GM12878 (cell line): Measurements from ENCODE around the gene TTF2. TPM values are rescaled to one million over a fixed set of nuclear protein-coding genes. Genes with fewer than 3 reads are reported as not detected.

Experiments used
- ATAC-seq: fragments of 200-7000 bp; cut with Tn5 transposase; 3 replicates; pipeline ENCODE4 v1.9.1; 2020; ENCODE audit warnings: mild to moderate bottlenecking, moderate library complexity
- BruUV-seq: library from RNA; stranded (reverse); fragments of 400-500 nt; replicated peaks from 2 replicates; lab custom pipeline; 2021; lab: Mats Ljungman, UMichigan
- CTCF ChIA-PET: fragments of 300-600 bp; sonication (Branson Sonifier 250); formaldehyde crosslinking; extraction: SDS; loops from one replicate; lab custom pipeline; 2021; ENCODE audit warnings: inconsistent platforms; lab: Yijun Ruan, JAX
- POLR2A ChIA-PET: fragments of 350-600 bp; formaldehyde crosslinking; extraction: SDS; loops from one replicate; lab custom pipeline; 2021; ENCODE audit warnings: inconsistent platforms; lab: Charles Lee
- RAD21 ChIA-PET: fragments of 300-600 bp; sonication (Branson Sonifier 250); formaldehyde crosslinking; loops from one replicate; lab custom pipeline; 2023; ENCODE audit warnings: antibody characterized with exemption; ENCODE audit not compliant: unreplicated experiment; lab: Charles Lee
- SMC1A ChIA-PET: fragments of 300-600 bp; sonication (Branson Sonifier 250); formaldehyde crosslinking; loops from one replicate; lab custom pipeline; 2023; ENCODE audit not compliant: unreplicated experiment, uncharacterized antibody; lab: Charles Lee
- DNase-seq: peaks from one replicate; pipeline ENCODE4 v3.0.0-alpha.2; 2011; ENCODE audit warnings: low read depth, low spot score
- FAIRE-seq: peaks from 3 replicates; lab custom pipeline; 2011; peaks lifted over from hg19 to GRCh38; lab: Jason Lieb, UNC
- H2AFZ ChIP-seq: 2 replicates; pipeline ENCODE4 v1.6.0; 2011; ENCODE audit warnings: low read depth, low read length, control low read depth; ENCODE audit not compliant: control insufficient read depth
- H3K27ac ChIP-seq: 2 replicates; pipeline ENCODE4 v1.5.1; 2011; ENCODE audit warnings: control low read depth; ENCODE audit not compliant: control insufficient read depth, insufficient read depth
- H3K27me3 ChIP-seq, 2 experiments: replicated peaks in 1 of 2; 2 replicates each; pipeline versions ENCODE4 v1.6.0 to v1.6.1; 2011; ENCODE audit warnings: low read length in 1 of 2; ENCODE audit not compliant: control insufficient read depth in 2 of 2, insufficient read depth in 2 of 2
- H3K36me3 ChIP-seq, 2 experiments: 2 replicates each; pipeline ENCODE4 v1.5.1; 2011; ENCODE audit warnings: low read length in 1 of 2; ENCODE audit not compliant: control insufficient read depth in 2 of 2, insufficient read depth in 2 of 2
- H3K4me1 ChIP-seq: 2 replicates; pipeline ENCODE4 v1.6.1; 2011; ENCODE audit warnings: mild to moderate bottlenecking, low read length, moderate library complexity, mixed read lengths; ENCODE audit not compliant: control insufficient read depth, insufficient read depth
- H3K4me2 ChIP-seq: 2 replicates; pipeline ENCODE4 v1.6.0; 2011; ENCODE audit warnings: control low read depth; ENCODE audit not compliant: control insufficient read depth, insufficient read depth
- H3K4me3 ChIP-seq: fragments of 200-600 bp; sonication (generic); 2 replicates; pipeline ENCODE4 v1.5.1; 2016
- H3K79me2 ChIP-seq: 2 replicates; pipeline ENCODE4 v1.6.0; 2011; ENCODE audit warnings: low read length; ENCODE audit not compliant: control insufficient read depth, insufficient read depth
- H3K9ac ChIP-seq: 2 replicates; pipeline ENCODE4 v1.8.0; 2011; ENCODE audit warnings: low read length, control low read depth, mixed read lengths; ENCODE audit not compliant: control insufficient read depth, insufficient read depth
- H3K9me3 ChIP-seq: replicated peaks from 3 replicates; pipeline ENCODE4 v1.5.1; 2011; ENCODE audit warnings: mild to moderate bottlenecking, low read length; ENCODE audit not compliant: control insufficient read depth, insufficient read depth
- H4K20me1 ChIP-seq: 2 replicates; pipeline ENCODE4 v1.6.0; 2011; ENCODE audit not compliant: control insufficient read depth, insufficient read depth
- BCL11A ChIP-seq: IDR thresholded peaks from 2 replicates; pipeline ENCODE4 v1.6.1; 2011; ENCODE audit warnings: low read depth, low read length
- KDM1A ChIP-seq: fragments of 200-600 bp; sonication (generic); IDR thresholded peaks from 2 replicates; pipeline ENCODE4 v1.6.1; 2016; ENCODE audit warnings: borderline replicate concordance
- MTA2 ChIP-seq: fragments of 450-650 bp; IDR thresholded peaks from 2 replicates; pipeline ENCODE4 v1.6.1; 2016; ENCODE audit warnings: low read depth, mild to moderate bottlenecking, moderate library complexity
- PBX3 ChIP-seq: IDR thresholded peaks from 2 replicates; pipeline ENCODE4 v1.6.1; 2011; ENCODE audit warnings: mild to moderate bottlenecking, low read depth, low read length, moderate library complexity; ENCODE audit not compliant: insufficient replicate concordance
- PML ChIP-seq: IDR thresholded peaks from 2 replicates; pipeline ENCODE4 v1.6.1; 2012; ENCODE audit warnings: low read length, inconsistent platforms
- POLR2A ChIP-seq: IDR thresholded peaks from 2 replicates; pipeline ENCODE4 v1.6.1; 2011; ENCODE audit warnings: low read depth, mild to moderate bottlenecking, low read length
- POLR2AphosphoS5 ChIP-seq: IDR thresholded peaks from 2 replicates; pipeline ENCODE4 v1.6.1; 2011; ENCODE audit warnings: mild to moderate bottlenecking, low read length, inconsistent platforms
- RELA ChIP-seq: fragments of 450-650 bp; IDR thresholded peaks from 2 replicates; pipeline ENCODE4 v1.8.0; 2014; ENCODE audit warnings: borderline replicate concordance; ENCODE audit not compliant: partially characterized antibody
- RELB ChIP-seq: fragments of 450-650 bp; IDR thresholded peaks from 2 replicates; pipeline ENCODE4 v1.6.1; 2017; ENCODE audit warnings: low read depth, mild to moderate bottlenecking, moderate library complexity
- RUNX3 ChIP-seq: IDR thresholded peaks from 2 replicates; pipeline ENCODE4 v1.6.1; 2012; ENCODE audit warnings: low read length, inconsistent platforms
- SMAD1 ChIP-seq: fragments of 450-650 bp; IDR thresholded peaks from 2 replicates; pipeline ENCODE4 v1.6.1; 2018; ENCODE audit warnings: mild to moderate bottlenecking, low read depth; ENCODE audit not compliant: partially characterized antibody
- SREBF2 ChIP-seq: IDR thresholded peaks from 2 replicates; pipeline ENCODE4 v1.6.1; 2012; ENCODE audit warnings: mild to moderate bottlenecking, low read length
- WGBS: methylation state at CpG from one replicate; pipeline ENCODE4 v1.1.6; 2016; ENCODE audit warnings: low lambda C conversion rate; ENCODE audit not compliant: insufficient replicate concordance, insufficient coverage; ENCODE audit errors: missing lambda C conversion rate; 5-methylcytosine and 5-hydroxymethylcytosine counted together
- in situ Hi-C: fragments of 300-500 bp; cut with MboI; formaldehyde crosslinking; loops from 9 replicates; pipeline ENCODE4 v1.14.3; 2018; ENCODE audit warnings: mixed read lengths
- intact Hi-C: fragments of 100-400 bp; cut with micrococcal nuclease; formaldehyde crosslinking; loops from one replicate; pipeline ENCODE4 v1.14.2; 2022; ENCODE audit not compliant: unreplicated experiment
- polyA plus RNA-seq, 11 experiments: library from polyadenylated mRNA; depleted of rRNA in 4 of 11; unstranded in 6 of 11; stranded (reverse) in 5 of 11; fragments of >200 nt; fragmentation: Nextera tagmentation in 4 of 11; fragmentation: Illumina TruSeq in 1 of 11; extraction: Ambion mirVana in 4 of 11; extraction: Trizol in 1 of 11; gene quantifications; 1 replicate in 1 of 11; 2 replicates in 10 of 11; pipeline versions ENCODE4 v1.2.1 to v1.2.3, GENCODE V29; 2011 to 2016; ENCODE audit warnings: inconsistent platforms in 2 of 11, missing spikeins in 2 of 11, low read depth in 1 of 11
- total RNA-seq, 4 experiments: library from RNA; depleted of rRNA in 3 of 4; stranded (reverse); fragments of >200 nt in 3 of 4; fragmentation: Illumina TruSeq in 1 of 4; extraction: Trizol in 1 of 4; gene quantifications; 2 replicates each; pipeline versions ENCODE4 v1.2.1 to v1.2.3, GENCODE V29; 2013 to 2021
- TF ChIP-seq, protein P1 (sequence below): fragments of 450-650 bp; conservative IDR thresholded peaks from 2 replicates; pipeline ENCODE4 v1.6.1; 2017; ENCODE audit warnings: mild to moderate bottlenecking, moderate library complexity
- TF ChIP-seq, protein P2 (sequence below): fragments of 450-650 bp; IDR thresholded peaks from 2 replicates; pipeline ENCODE4 v1.6.1; 2017; ENCODE audit warnings: mild to moderate bottlenecking, moderate library complexity

The TTF2 gene
- total and polyA plus RNA-seq, 10 of the 15 experiments (the other 5 are each of a cell fraction or from before 2014, with no cell fraction given), result 17.7 to 134 (median 78.2) TPM

- H3K27ac ChIP-seq, result no peak overlapping the region
- no peaks in the 10 kb centered on the region for H3K27me3 ChIP-seq
- SMC1A ChIA-PET, result interaction anchor here (0.6 to 1.3 kb wide), 3 partner anchors 12 to 508 kb away, joined by 3 read pairs; no protein-coding TSS in a partner anchor
- H3K36me3 ChIP-seq, result peaks cover 0 to 2% of the 10 kb centered on the region in 2 experiments; a peak in 1 of 4 replicates
- no peaks in the 10 kb centered on the region for H3K9me3 ChIP-seq
- no peak for DNase-seq
- no peaks in the 10 kb centered on the region for H3K79me2 ChIP-seq
- no peaks in the 10 kb centered on the region for H4K20me1 ChIP-seq
- no peak for FAIRE-seq
- H3K9ac ChIP-seq, result no peak overlapping the region
- BruUV-seq, result no TSS peak
- intact Hi-C loops, result no loop called here
- H3K4me1 ChIP-seq, result no peaks in the 10 kb centered on the region
- POLR2A ChIA-PET, result interaction anchor here (0.9 kb wide), 1 partner anchor 15 kb away, joined by 3 read pairs; no protein-coding TSS in a partner anchor
- H3K4me3 ChIP-seq, result no peak overlapping the region
- CTCF ChIA-PET, result interaction anchor here (1.3 kb wide), 1 partner anchor 17 kb away, joined by 3 read pairs; no protein-coding TSS in a partner anchor
- ATAC-seq, result no peak
- H3K4me2 ChIP-seq, result no peak overlapping the region
- RAD21 ChIA-PET, result interaction anchor here (2.1 kb wide), 1 partner anchor 33 kb away, joined by 5 read pairs; no protein-coding TSS in a partner anchor
- no peak overlapping the region for H2AFZ ChIP-seq
- 33% methylated on average over 1 of the region's 1 CpG for WGBS
- in situ Hi-C loops, result no loop called here
- no peak for TF ChIP-seq KDM1A
- no peak for TF ChIP-seq RELB
- TF ChIP-seq BCL11A, result no peak
- no peak for TF ChIP-seq RELA
- TF ChIP-seq, protein P1, sequence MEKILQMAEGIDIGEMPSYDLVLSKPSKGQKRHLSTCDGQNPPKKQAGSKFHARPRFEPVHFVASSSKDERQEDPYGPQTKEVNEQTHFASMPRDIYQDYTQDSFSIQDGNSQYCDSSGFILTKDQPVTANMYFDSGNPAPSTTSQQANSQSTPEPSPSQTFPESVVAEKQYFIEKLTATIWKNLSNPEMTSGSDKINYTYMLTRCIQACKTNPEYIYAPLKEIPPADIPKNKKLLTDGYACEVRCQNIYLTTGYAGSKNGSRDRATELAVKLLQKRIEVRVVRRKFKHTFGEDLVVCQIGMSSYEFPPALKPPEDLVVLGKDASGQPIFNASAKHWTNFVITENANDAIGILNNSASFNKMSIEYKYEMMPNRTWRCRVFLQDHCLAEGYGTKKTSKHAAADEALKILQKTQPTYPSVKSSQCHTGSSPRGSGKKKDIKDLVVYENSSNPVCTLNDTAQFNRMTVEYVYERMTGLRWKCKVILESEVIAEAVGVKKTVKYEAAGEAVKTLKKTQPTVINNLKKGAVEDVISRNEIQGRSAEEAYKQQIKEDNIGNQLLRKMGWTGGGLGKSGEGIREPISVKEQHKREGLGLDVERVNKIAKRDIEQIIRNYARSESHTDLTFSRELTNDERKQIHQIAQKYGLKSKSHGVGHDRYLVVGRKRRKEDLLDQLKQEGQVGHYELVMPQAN, result no peak
- TF ChIP-seq, protein P2, sequence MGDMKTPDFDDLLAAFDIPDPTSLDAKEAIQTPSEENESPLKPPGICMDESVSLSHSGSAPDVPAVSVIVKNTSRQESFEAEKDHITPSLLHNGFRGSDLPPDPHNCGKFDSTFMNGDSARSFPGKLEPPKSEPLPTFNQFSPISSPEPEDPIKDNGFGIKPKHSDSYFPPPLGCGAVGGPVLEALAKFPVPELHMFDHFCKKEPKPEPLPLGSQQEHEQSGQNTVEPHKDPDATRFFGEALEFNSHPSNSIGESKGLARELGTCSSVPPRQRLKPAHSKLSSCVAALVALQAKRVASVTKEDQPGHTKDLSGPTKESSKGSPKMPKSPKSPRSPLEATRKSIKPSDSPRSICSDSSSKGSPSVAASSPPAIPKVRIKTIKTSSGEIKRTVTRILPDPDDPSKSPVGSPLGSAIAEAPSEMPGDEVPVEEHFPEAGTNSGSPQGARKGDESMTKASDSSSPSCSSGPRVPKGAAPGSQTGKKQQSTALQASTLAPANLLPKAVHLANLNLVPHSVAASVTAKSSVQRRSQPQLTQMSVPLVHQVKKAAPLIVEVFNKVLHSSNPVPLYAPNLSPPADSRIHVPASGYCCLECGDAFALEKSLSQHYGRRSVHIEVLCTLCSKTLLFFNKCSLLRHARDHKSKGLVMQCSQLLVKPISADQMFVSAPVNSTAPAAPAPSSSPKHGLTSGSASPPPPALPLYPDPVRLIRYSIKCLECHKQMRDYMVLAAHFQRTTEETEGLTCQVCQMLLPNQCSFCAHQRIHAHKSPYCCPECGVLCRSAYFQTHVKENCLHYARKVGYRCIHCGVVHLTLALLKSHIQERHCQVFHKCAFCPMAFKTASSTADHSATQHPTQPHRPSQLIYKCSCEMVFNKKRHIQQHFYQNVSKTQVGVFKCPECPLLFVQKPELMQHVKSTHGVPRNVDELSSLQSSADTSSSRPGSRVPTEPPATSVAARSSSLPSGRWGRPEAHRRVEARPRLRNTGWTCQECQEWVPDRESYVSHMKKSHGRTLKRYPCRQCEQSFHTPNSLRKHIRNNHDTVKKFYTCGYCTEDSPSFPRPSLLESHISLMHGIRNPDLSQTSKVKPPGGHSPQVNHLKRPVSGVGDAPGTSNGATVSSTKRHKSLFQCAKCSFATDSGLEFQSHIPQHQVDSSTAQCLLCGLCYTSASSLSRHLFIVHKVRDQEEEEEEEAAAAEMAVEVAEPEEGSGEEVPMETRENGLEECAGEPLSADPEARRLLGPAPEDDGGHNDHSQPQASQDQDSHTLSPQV, result no peak
- TF ChIP-seq PBX3, result no peak
- TF ChIP-seq POLR2A, result no peak
- TF ChIP-seq RUNX3, result no peak
- TF ChIP-seq POLR2AphosphoS5, result no peak
- no peak for TF ChIP-seq PML
- TF ChIP-seq SMAD1, result no peak
- no peak for TF ChIP-seq SREBF2
- TF ChIP-seq MTA2, result no peak
Measured at GRCh38 chr1:117037802-117038201, 22.3 kb upstream of the TTF2 start.
